Liver (tissue), 3 donors: ENCODE data around the gene STK32C.

Experiments used
- CTCF ChIP-seq: fragments of 150-350 bp; IDR thresholded peaks from 2 replicates; pipeline ENCODE4 v1.5.1; 2017; ENCODE audit warnings: improper control_type of control experiment, low read depth, low read length; ENCODE audit not compliant: missing input control
- EGR1 ChIP-seq, 2 donors: IDR thresholded peaks; 2 replicates each; pipeline ENCODE4 v1.6.1; 2016 to 2018; ENCODE audit warnings: antibody characterized with exemption in 2 of 2, low read depth in 2 of 2
- FOXA1 ChIP-seq: IDR thresholded peaks from 2 replicates; pipeline ENCODE4 v1.6.1; 2016; ENCODE audit warnings: antibody characterized with exemption
- GABPA ChIP-seq, 2 donors: IDR thresholded peaks in 1 of 2; conservative IDR thresholded peaks in 1 of 2; 2 replicates each; pipeline ENCODE4 v1.6.1; 2016; ENCODE audit warnings: antibody characterized with exemption in 2 of 2, mild to moderate bottlenecking in 1 of 2, moderate library complexity in 1 of 2
- RAD21 ChIP-seq, 2 donors: IDR thresholded peaks; 2 replicates each; pipeline ENCODE4 v1.6.1; 2016; ENCODE audit warnings: antibody characterized with exemption in 2 of 2, mild to moderate bottlenecking in 2 of 2
- SP1 ChIP-seq: IDR thresholded peaks from 2 replicates; pipeline ENCODE4 v1.6.1; 2018; ENCODE audit warnings: antibody characterized with exemption, mild to moderate bottlenecking
- YY1 ChIP-seq: IDR thresholded peaks from 2 replicates; pipeline ENCODE4 v1.6.1; 2016; ENCODE audit warnings: antibody characterized with exemption, mild to moderate bottlenecking
- TF ChIP-seq, protein P1 (sequence below): IDR thresholded peaks from 2 replicates; pipeline ENCODE4 v1.6.1; 2016; ENCODE audit warnings: antibody characterized with exemption
- donor health status: healthy.
- donor health status: healthy.

DNA sequence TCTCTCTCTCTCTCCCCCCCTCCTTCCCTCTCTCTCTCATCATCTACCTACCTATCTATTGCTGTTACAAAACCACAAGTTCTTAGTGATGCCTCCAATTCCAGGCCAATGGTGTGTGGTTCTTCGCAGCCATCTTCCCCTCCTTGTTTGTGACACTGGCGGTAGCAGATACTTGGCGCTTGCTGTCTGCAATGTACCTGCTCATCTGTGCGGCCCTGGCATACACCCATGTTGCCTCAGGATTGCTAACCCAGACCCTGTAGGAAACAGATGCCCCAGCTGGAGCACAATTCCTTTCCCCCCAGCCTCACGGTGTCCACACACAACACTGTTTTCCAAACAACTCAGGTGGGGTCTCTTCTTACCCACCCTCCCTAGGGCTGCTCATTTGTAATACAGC, 134.6 kb downstream of the STK32C start:
- TF ChIP-seq CTCF (no peak), FOXA1 (no peak), GABPA (IDR thresholded peaks at IDR 0.05 in 1 of 2, conservative IDR thresholded peaks at IDR 0.05 in 1 of 2) (no peak), RAD21 (IDR thresholded peaks at IDR 0.05) (no peak), SP1 (no peak), YY1 (no peak), EGR1 (IDR thresholded peaks at IDR 0.05; ENCODE audit: low read depth in 2 of 2) (no peak)
- TF ChIP-seq, protein P1, sequence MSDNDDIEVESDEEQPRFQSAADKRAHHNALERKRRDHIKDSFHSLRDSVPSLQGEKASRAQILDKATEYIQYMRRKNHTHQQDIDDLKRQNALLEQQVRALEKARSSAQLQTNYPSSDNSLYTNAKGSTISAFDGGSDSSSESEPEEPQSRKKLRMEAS = no peak
